Neural progenitor cell (in vitro differentiated cells): ENCODE results near the gene OR51B2. TPM values are rescaled to one million over a fixed set of nuclear protein-coding genes. Genes with fewer than 3 reads are reported as not detected.

ENCODE experiments used
- DNase-seq: peaks from one replicate; pipeline ENCODE4 v3.0.0-alpha.2; 2016; ENCODE audit warnings: low spot score
- H2AFZ ChIP-seq: fragments of 200-600 bp; sonication (generic); replicated peaks from 2 replicates; pipeline ENCODE4 v1.6.1; 2016; ENCODE audit warnings: antibody characterized with exemption
- H3F3A ChIP-seq: fragments of 200-600 bp; sonication (generic); 2 replicates; pipeline ENCODE4 v1.6.1; 2016; ENCODE audit warnings: antibody characterized with exemption, low read depth
- H3K27ac ChIP-seq: fragments of 200-600 bp; sonication (generic); 2 replicates; pipeline ENCODE4 v1.5.1; 2016; ENCODE audit warnings: mild to moderate bottlenecking
- H3K27me3 ChIP-seq: fragments of 200-600 bp; sonication (generic); 2 replicates; pipeline ENCODE4 v1.6.1; 2016; ENCODE audit warnings: mild to moderate bottlenecking, moderate library complexity
- H3K36me3 ChIP-seq: fragments of 200-600 bp; sonication (generic); 2 replicates; pipeline ENCODE4 v1.5.1; 2016
- H3K4me1 ChIP-seq: fragments of 200-600 bp; sonication (generic); 2 replicates; pipeline ENCODE4 v1.6.1; 2016; ENCODE audit warnings: mixed run types
- H3K4me2 ChIP-seq: fragments of 200-600 bp; sonication (generic); 2 replicates; pipeline ENCODE4 v1.6.1; 2016
- H3K4me3 ChIP-seq: fragments of 200-600 bp; sonication (generic); 2 replicates; pipeline ENCODE4 v1.5.1; 2016
- H3K79me2 ChIP-seq: fragments of 200-600 bp; sonication (generic); 2 replicates; pipeline ENCODE4 v1.6.1; 2016; ENCODE audit warnings: low read depth
- H3K9ac ChIP-seq: fragments of 200-600 bp; sonication (generic); 2 replicates; pipeline ENCODE4 v1.6.1; 2016
- H3K9me3 ChIP-seq: fragments of 200-600 bp; sonication (generic); 2 replicates; pipeline ENCODE4 v1.5.1; 2016; ENCODE audit warnings: low read depth
- H4K20me1 ChIP-seq: fragments of 200-600 bp; sonication (generic); 2 replicates; pipeline ENCODE4 v1.6.1; 2016; ENCODE audit warnings: low read depth
- H3K27ac Mint-ChIP-seq: 3 replicates; pipeline ENCODE4 v1.8.0; 2021; ENCODE audit warnings: mixed read lengths
- H3K27me3 Mint-ChIP-seq: 2 replicates; pipeline ENCODE4 v1.8.0; 2022; ENCODE audit warnings: low read depth, mild to moderate bottlenecking, inconsistent platforms, moderate library complexity, mixed read lengths; ENCODE audit not compliant: insufficient read depth
- H3K36me3 Mint-ChIP-seq: 3 replicates; pipeline ENCODE4 v1.8.0; 2021; ENCODE audit warnings: mixed read lengths
- H3K4me1 Mint-ChIP-seq: 3 replicates; pipeline ENCODE4 v1.8.0; 2021; ENCODE audit warnings: mixed read lengths
- H3K4me3 Mint-ChIP-seq: 3 replicates; pipeline ENCODE4 v1.8.0; 2021; ENCODE audit warnings: mild to moderate bottlenecking, moderate library complexity, mixed read lengths
- H3K9me3 Mint-ChIP-seq: 3 replicates; pipeline ENCODE4 v1.8.0; 2020; ENCODE audit warnings: mixed read lengths
- EZH2 ChIP-seq: fragments of 200-600 bp; sonication (generic); IDR thresholded peaks from 2 replicates; pipeline ENCODE4 v1.6.1; 2017; ENCODE audit warnings: antibody characterized with exemption, mild to moderate bottlenecking, moderate library complexity
- EZH2phosphoT487 ChIP-seq: fragments of 200-600 bp; sonication (generic); IDR thresholded peaks from 2 replicates; pipeline ENCODE4 v1.6.1; 2017; ENCODE audit warnings: antibody characterized with exemption
- total RNA-seq: library from RNA; depleted of rRNA; stranded (reverse); fragments of >200 nt; gene quantifications from 2 replicates; pipeline ENCODE4 v1.2.3, GENCODE V29; 2015; ENCODE audit warnings: low replicate concordance
- TF ChIP-seq, protein P1 (sequence below): fragments of 200-600 bp; sonication (generic); IDR thresholded peaks from 2 replicates; pipeline ENCODE4 v1.5.1; 2017; ENCODE audit warnings: antibody characterized with exemption, mild to moderate bottlenecking

OR51B2 gene
- total RNA-seq, 1 donor from 2014 or later = not detected

DNA sequence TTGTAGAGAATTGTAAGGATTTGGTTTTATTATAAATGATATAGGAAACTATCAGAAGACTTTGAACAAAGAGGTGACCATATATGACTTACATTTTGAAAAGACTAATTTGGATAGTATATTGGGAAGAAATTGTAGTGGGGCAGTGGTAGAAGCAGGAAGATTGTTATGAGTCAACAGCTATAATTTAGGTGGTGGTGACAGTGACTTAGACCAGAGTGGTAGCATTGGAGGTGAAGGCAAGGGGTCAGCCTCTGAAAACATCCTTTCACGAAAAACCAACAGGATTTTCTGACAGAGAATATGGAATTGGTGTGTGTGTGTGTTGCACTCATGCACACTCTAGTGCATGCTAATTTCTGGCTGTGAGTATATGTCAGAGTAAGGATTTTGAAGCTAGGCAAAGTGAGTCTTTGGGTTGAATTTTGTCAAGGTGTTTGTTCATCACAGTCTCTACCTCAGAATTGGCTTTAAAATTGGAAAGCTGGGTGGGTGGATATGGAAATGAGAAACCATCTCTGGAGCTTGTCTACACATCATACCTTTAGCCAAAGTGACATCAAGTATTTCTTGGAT, 46.2 kb downstream of the OR51B2 start:
- Histone ChIP-seq H2AFZ (no peak overlapping the region), H3K79me2 (no peaks in the 10 kb centered on the region), H3K27ac (no peak overlapping the region), H3K9me3 (no peaks in the 10 kb centered on the region), H3K4me2 (no peak overlapping the region), H3K36me3 (no peaks in the 10 kb centered on the region), H3K27me3 (no peaks in the 10 kb centered on the region), H3K9ac (no peak overlapping the region), H3F3A (no peaks in the 10 kb centered on the region), H3K4me3 (no peak overlapping the region), H4K20me1 (no peaks in the 10 kb centered on the region), H3K4me1 (peaks cover 4% of the 10 kb centered on the region)
- Mint-ChIP-seq H3K27me3 (no peaks in the 10 kb centered on the region), H3K4me3 (no peak overlapping the region), H3K4me1 (peaks cover 7% of the 10 kb centered on the region), H3K36me3 (no peaks in the 10 kb centered on the region), H3K9me3 (no peaks in the 10 kb centered on the region), H3K27ac (no peak overlapping the region)
- TF ChIP-seq, protein P1, sequence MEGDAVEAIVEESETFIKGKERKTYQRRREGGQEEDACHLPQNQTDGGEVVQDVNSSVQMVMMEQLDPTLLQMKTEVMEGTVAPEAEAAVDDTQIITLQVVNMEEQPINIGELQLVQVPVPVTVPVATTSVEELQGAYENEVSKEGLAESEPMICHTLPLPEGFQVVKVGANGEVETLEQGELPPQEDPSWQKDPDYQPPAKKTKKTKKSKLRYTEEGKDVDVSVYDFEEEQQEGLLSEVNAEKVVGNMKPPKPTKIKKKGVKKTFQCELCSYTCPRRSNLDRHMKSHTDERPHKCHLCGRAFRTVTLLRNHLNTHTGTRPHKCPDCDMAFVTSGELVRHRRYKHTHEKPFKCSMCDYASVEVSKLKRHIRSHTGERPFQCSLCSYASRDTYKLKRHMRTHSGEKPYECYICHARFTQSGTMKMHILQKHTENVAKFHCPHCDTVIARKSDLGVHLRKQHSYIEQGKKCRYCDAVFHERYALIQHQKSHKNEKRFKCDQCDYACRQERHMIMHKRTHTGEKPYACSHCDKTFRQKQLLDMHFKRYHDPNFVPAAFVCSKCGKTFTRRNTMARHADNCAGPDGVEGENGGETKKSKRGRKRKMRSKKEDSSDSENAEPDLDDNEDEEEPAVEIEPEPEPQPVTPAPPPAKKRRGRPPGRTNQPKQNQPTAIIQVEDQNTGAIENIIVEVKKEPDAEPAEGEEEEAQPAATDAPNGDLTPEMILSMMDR = no peak
- TF ChIP-seq EZH2 (no peak), EZH2phosphoT487 (no peak)
- DNase-seq = no peak

DNA sequence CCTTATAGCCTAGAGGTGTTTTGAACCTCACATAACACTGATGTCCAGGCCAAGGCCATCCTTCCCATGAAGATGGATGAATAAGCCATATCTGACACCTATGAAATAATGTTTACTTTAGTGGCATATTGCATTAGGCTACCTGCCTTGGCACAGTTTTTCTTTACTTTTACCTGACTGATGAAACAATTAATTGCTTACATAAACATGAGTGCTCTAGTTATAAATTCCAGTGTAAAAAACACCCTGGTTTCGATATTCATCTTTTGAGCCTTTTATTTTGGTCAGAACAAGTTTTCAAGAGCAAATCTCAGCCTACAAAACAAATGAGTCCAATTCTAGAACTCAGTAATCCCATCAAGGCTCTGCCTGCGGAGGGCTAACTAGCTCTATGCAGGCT, 47.4 kb downstream of the OR51B2 start:
- Histone ChIP-seq H3F3A (no peaks in the 10 kb centered on the region), H3K27ac (no peak overlapping the region), H3K4me1 (peaks cover 4% of the 10 kb centered on the region), H3K9me3 (no peaks in the 10 kb centered on the region), H3K9ac (no peak overlapping the region), H3K79me2 (no peaks in the 10 kb centered on the region), H4K20me1 (no peaks in the 10 kb centered on the region), H3K27me3 (no peaks in the 10 kb centered on the region), H2AFZ (no peak overlapping the region), H3K4me3 (no peak overlapping the region), H3K4me2 (no peak overlapping the region), H3K36me3 (no peaks in the 10 kb centered on the region)
- TF ChIP-seq, protein P1 = no peak
- no peak for TF ChIP-seq EZH2phosphoT487
- TF ChIP-seq EZH2 = no peak
- H3K4me3 Mint-ChIP-seq = no peak overlapping the region
- DNase-seq = no peak
- H3K4me1 Mint-ChIP-seq = peaks cover 7% of the 10 kb centered on the region
- no peaks in the 10 kb centered on the region for H3K36me3 Mint-ChIP-seq
- no peak overlapping the region for H3K27ac Mint-ChIP-seq
- H3K9me3 Mint-ChIP-seq = no peaks in the 10 kb centered on the region
- H3K27me3 Mint-ChIP-seq = no peaks in the 10 kb centered on the region

DNA sequence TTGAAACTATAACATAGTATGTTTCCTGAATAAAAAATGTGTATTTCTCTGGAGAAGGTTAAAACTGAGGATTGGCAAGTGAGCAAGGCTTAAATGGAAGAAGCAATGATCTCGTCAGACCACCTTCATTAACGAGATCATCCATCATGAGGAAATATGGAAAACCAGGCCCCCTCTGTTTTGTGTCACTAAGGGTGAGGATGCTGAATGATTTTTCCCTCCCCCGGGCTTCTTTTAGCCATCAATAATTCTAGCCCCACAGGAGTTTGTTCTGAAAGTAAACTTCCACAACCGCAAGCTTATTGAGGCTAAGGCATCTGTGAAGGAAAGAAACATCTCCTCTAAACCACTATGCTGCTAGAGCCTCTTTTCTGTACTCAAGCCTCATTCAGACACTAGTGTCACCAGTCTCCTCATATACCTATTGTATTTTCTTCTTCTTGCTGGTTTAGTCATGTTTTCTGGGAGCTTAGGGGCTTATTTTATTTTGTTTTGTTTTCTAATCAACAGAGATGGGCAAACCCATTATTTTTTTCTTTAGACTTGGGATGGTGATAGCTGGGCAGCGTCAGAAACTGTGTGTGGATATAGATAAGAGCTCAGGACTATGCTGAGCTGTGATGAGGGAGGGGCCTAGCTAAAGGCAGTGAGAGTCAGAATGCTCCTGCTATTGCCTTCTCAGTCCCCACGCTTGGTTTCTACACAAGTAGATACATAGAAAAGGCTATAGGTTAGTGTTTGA, 48.6 kb downstream of the OR51B2 start:
- Histone ChIP-seq H3K9me3 (no peaks in the 10 kb centered on the region), H3K4me3 (no peak overlapping the region), H3K27me3 (no peaks in the 10 kb centered on the region), H3K27ac (no peak overlapping the region), H3K4me2 (no peak overlapping the region), H3K9ac (no peak overlapping the region), H3K79me2 (no peaks in the 10 kb centered on the region), H2AFZ (no peak overlapping the region), H3K36me3 (no peaks in the 10 kb centered on the region), H3F3A (no peaks in the 10 kb centered on the region), H3K4me1 (peaks cover 7% of the 10 kb centered on the region), H4K20me1 (no peaks in the 10 kb centered on the region)
- no peaks in the 10 kb centered on the region for H3K27me3 Mint-ChIP-seq
- no peaks in the 10 kb centered on the region for H3K9me3 Mint-ChIP-seq
- no peak overlapping the region for H3K27ac Mint-ChIP-seq
- no peak for TF ChIP-seq EZH2phosphoT487
- TF ChIP-seq, protein P1 = no peak
- TF ChIP-seq EZH2 = no peak
- H3K36me3 Mint-ChIP-seq = no peaks in the 10 kb centered on the region
- no peak for DNase-seq
- H3K4me3 Mint-ChIP-seq = no peak overlapping the region
- H3K4me1 Mint-ChIP-seq = peaks cover 4% of the 10 kb centered on the region
